ENCODE results near the gene KCNJ18. TPM values are rescaled to one million over a fixed set of nuclear protein-coding genes. Genes with fewer than 3 reads are reported as not detected.
"Not testable (repeated sequence)": the region's sequence is repeated elsewhere in the genome, so short reads cannot be mapped to it uniquely, and the experiment has no call there.

The KCNJ18 gene
- polyA plus RNA-seq, 1 donor from 2014 or later: not detected

GRCh38 chr17:21688293-21688949 is 3.9 kb upstream of the KCNJ18 start:
- Histone ChIP-seq H3K4me3 (ENCODE audit: low read length) (no peak overlapping the region), H2AFZ (ENCODE audit: low read depth, low read length) (no peak overlapping the region), H4K20me1 (ENCODE audit: insufficient read depth) (no peaks in the 10 kb centered on the region), H3K27me3 (ENCODE audit: insufficient read depth, low read depth, low read length) (no peaks in the 10 kb centered on the region), H3K9ac (ENCODE audit: low read length) (no peak overlapping the region), H3K4me2 (ENCODE audit: low read length) (no peak overlapping the region), H3K79me2 (replicated peaks; ENCODE audit: insufficient read depth, low read length) (no peaks in the 10 kb centered on the region), H3K27ac (ENCODE audit: low read length) (no peak overlapping the region), H3F3A (ENCODE audit: insufficient read depth, low read length, poor library complexity, severe bottlenecking) (no peaks in the 10 kb centered on the region), H3K9me3 (ENCODE audit: low read length) (peaks cover 10% of the 10 kb centered on the region), H3K36me3 (ENCODE audit: insufficient read depth, low read length) (no peaks in the 10 kb centered on the region), H3K9me2 (ENCODE audit: insufficient read depth, low read length) (no peaks in the 10 kb centered on the region)
- TF ChIP-seq EP300 (conservative IDR thresholded peaks at IDR 0.05; ENCODE audit: poor library complexity, severe bottlenecking) (no peak), POLR2AphosphoS5 (IDR thresholded peaks at IDR 0.05) (no peak), RAD21 (conservative IDR thresholded peaks at IDR 0.05) (no peak), REST (IDR thresholded peaks at IDR 0.05; ENCODE audit: borderline replicate concordance) (no peak), CTCF (IDR thresholded peaks at IDR 0.05; ENCODE audit: poor library complexity, severe bottlenecking) (no peak), TAF1 (IDR thresholded peaks at IDR 0.05; ENCODE audit: low read depth) (no peak), MXI1 (conservative IDR thresholded peaks at IDR 0.05; ENCODE audit: poor library complexity, severe bottlenecking) (no peak), SMC3 (conservative IDR thresholded peaks at IDR 0.05; ENCODE audit: poor library complexity) (no peak), EZH2 (IDR thresholded peaks at IDR 0.05; ENCODE audit: borderline replicate concordance, insufficient read depth, low read length, poor library complexity, severe bottlenecking) (no peak)

- no peaks in the 10 kb centered on the region for H3F3A ChIP-seq (ENCODE audit: insufficient read depth, low read length, poor library complexity, severe bottlenecking)
- H3K4me2 ChIP-seq (ENCODE audit: low read length): no peak overlapping the region
- H3K27me3 ChIP-seq (ENCODE audit: insufficient read depth, low read depth, low read length): no peaks in the 10 kb centered on the region
- no peak overlapping the region for H3K9ac ChIP-seq (ENCODE audit: low read length)
- H3K9me3 ChIP-seq (ENCODE audit: low read length): peaks cover 10% of the 10 kb centered on the region
- H3K79me2 ChIP-seq (replicated peaks; ENCODE audit: insufficient read depth, low read length): no peaks in the 10 kb centered on the region
- H3K9me2 ChIP-seq (ENCODE audit: insufficient read depth, low read length): no peaks in the 10 kb centered on the region
- H2AFZ ChIP-seq (ENCODE audit: low read depth, low read length): no peak overlapping the region
- H3K36me3 ChIP-seq (ENCODE audit: insufficient read depth, low read length): no peaks in the 10 kb centered on the region
- no peaks in the 10 kb centered on the region for H4K20me1 ChIP-seq (ENCODE audit: insufficient read depth)
- no peak for TF ChIP-seq EZH2 (IDR thresholded peaks at IDR 0.05; ENCODE audit: borderline replicate concordance, insufficient read depth, low read length, poor library complexity, severe bottlenecking)
- TF ChIP-seq POLR2AphosphoS5 (IDR thresholded peaks at IDR 0.05): no peak
- no peak for TF ChIP-seq RAD21 (conservative IDR thresholded peaks at IDR 0.05)
- TF ChIP-seq TAF1 (IDR thresholded peaks at IDR 0.05; ENCODE audit: low read depth): no peak
- TF ChIP-seq SMC3 (conservative IDR thresholded peaks at IDR 0.05; ENCODE audit: poor library complexity): no peak
- TF ChIP-seq CTCF (IDR thresholded peaks at IDR 0.05; ENCODE audit: poor library complexity, severe bottlenecking): no peak
- TF ChIP-seq REST (IDR thresholded peaks at IDR 0.05; ENCODE audit: borderline replicate concordance): no peak
- no peak for TF ChIP-seq MXI1 (conservative IDR thresholded peaks at IDR 0.05; ENCODE audit: poor library complexity, severe bottlenecking)
- TF ChIP-seq EP300 (conservative IDR thresholded peaks at IDR 0.05; ENCODE audit: poor library complexity, severe bottlenecking): no peak
- H3K4me3 ChIP-seq (ENCODE audit: low read length): no peak overlapping the region
- H3K27ac ChIP-seq (ENCODE audit: low read length): no peak overlapping the region
Measured at GRCh38 chr17:21689604-21690003, 2.7 kb upstream of the KCNJ18 start.

- not testable (repeated sequence) for H3K4me2 ChIP-seq (ENCODE audit: low read length); H3K9ac ChIP-seq (ENCODE audit: low read length); H3F3A ChIP-seq (ENCODE audit: insufficient read depth, low read length, poor library complexity, severe bottlenecking); H4K20me1 ChIP-seq (ENCODE audit: insufficient read depth); H3K79me2 ChIP-seq (replicated peaks; ENCODE audit: insufficient read depth, low read length); H3K9me2 ChIP-seq (ENCODE audit: insufficient read depth, low read length); H2AFZ ChIP-seq (ENCODE audit: low read depth, low read length); H3K4me3 ChIP-seq (ENCODE audit: low read length); H3K36me3 ChIP-seq (ENCODE audit: insufficient read depth, low read length); H3K27ac ChIP-seq (ENCODE audit: low read length); H3K27me3 ChIP-seq (ENCODE audit: insufficient read depth, low read depth, low read length)
- peaks cover 10% of the 10 kb centered on the region for H3K9me3 ChIP-seq (ENCODE audit: low read length)
Measured at GRCh38 chr17:21690811-21691210, 1.5 kb upstream of the KCNJ18 start.
